Omental fat pad (tissue), 4 donors: ENCODE measurements around the gene PRUNE2. TPM values are rescaled to one million over a fixed set of nuclear protein-coding genes. Genes with fewer than 3 reads are reported as not detected.

Experiments used
- ATAC-seq: fragments of 150-250 bp; one replicate; pipeline ENCODE4 v1.9.1; 2016; ENCODE audit warnings: mild to moderate bottlenecking, moderate library complexity; ENCODE audit not compliant: low FRiP score
- DNase-seq: peaks from one replicate; pipeline ENCODE4 v3.0.0-alpha.2; 2019; ENCODE audit warnings: low spot score
- CTCF ChIP-seq, 3 donors: fragments of 450-650 bp; IDR thresholded peaks; one replicate each; pipeline ENCODE4 v1.5.1; 2016 to 2017; ENCODE audit warnings: antibody characterized with exemption in 3 of 3, mild to moderate bottlenecking in 3 of 3, moderate library complexity in 2 of 3
- total RNA-seq, 4 donors: library from RNA; depleted of rRNA; stranded (reverse); fragments of >200 nt; gene quantifications; one replicate each; pipeline ENCODE4 v1.1.0, GENCODE V29; 2016

Gene PRUNE2
- total RNA-seq, 4 donors from 2014 or later: 3.1 to 13.4 (median 12.0) TPM

DNA sequence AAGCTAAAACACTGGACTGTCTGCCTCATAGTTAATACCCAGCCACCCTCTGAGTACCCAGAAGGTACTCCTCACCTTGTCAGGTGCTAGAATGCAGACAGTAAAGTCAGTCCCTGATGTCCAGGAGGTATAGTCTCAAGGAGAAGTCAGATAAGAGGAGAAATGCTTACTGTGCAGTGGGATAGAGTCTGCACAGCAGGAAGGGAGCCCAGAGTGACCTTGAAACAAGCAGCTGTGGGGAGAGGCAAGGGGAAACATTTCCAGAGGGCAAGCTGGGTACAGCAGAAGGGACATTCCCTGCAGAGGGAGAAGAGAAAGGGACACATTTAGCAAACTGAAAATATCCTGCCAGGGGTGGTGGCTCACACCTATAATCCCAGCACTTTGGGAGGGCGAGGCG lies 324.2 kb downstream of the PRUNE2 start:
- DNase-seq (no peak), ATAC-seq (no peak)
- TF ChIP-seq CTCF (IDR thresholded peaks at IDR 0.05): no peak

- no peak for ATAC-seq
Observed at GRCh38 chr9:76580820-76581219, 325.1 kb downstream of the PRUNE2 start.

GRCh38 chr9:76580188-76580587 lies 325.7 kb downstream of the PRUNE2 start:
- ATAC-seq (no peak), DNase-seq (no peak)
- TF ChIP-seq CTCF (IDR thresholded peaks at IDR 0.05): no peak

More at GRCh38 chr9:76580820-76581219, 325.1 kb downstream of the PRUNE2 start:
- no peak for DNase-seq
- no peak for TF ChIP-seq CTCF (IDR thresholded peaks at IDR 0.05)

- DNase-seq (no peak), ATAC-seq (no peak)
- TF ChIP-seq CTCF (IDR thresholded peaks at IDR 0.05): no peak
Observed at GRCh38 chr9:76576344-76576743, 329.6 kb downstream of the PRUNE2 start.

DNA sequence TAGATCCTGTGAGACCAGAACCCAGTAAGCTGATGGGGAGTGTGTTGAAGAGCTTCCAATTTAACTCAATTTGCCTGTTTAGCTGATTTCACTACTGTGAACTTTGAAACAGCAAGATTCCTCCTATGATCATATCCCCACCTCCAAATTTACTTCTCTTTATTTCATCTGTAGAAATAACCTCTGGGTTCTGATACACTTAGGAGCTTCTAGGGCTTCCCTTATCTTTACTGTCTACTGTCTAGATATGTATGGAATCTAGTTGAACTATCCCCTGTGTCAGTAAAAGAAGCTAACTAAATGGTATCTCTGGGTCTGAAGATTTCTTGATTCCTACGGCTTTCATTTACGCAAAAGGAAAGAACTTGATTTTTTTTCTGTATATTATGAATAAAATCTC lies 330.2 kb downstream of the PRUNE2 start:
- no peak for TF ChIP-seq CTCF (IDR thresholded peaks at IDR 0.05)
- ATAC-seq (no peak), DNase-seq (no peak)

- no peak for ATAC-seq
- no peak for DNase-seq
- TF ChIP-seq CTCF (IDR thresholded peaks at IDR 0.05): no peak
Observed at GRCh38 chr9:76573905-76574760, 331.8 kb downstream of the PRUNE2 start.

GRCh38 chr9:76573408-76573807 lies 332.5 kb downstream of the PRUNE2 start:
- DNase-seq (no peak), ATAC-seq (no peak)
- TF ChIP-seq CTCF (IDR thresholded peaks at IDR 0.05): no peak
